ENCODE results near the gene LTO1. TPM values are rescaled to one million over a fixed set of nuclear protein-coding genes. Genes with fewer than 3 reads are reported as not detected.

The LTO1 gene
- total and polyA plus RNA-seq, 2 donors = 15.9 to 16.9 TPM

- H3K4me1 ChIP-seq (ENCODE audit: insufficient read depth) = no peaks in the 10 kb centered on the region
- no peak overlapping the region for H3K27ac ChIP-seq (ENCODE audit: low read depth)
- H3K36me3 ChIP-seq (ENCODE audit: insufficient read depth) = peaks cover 2% of the 10 kb centered on the region
- 61% methylated on average over 27 of the region's 27 CpGs for WGBS
- H3K4me3 ChIP-seq (ENCODE audit: low read depth, low read length) = no peak overlapping the region
- DNase-seq (ENCODE audit: extremely low spot score) = peak; percentile 48
These were observed 20.3 kb downstream of the LTO1 start for GRCh38 chr11:69654660-69655478.

DNA sequence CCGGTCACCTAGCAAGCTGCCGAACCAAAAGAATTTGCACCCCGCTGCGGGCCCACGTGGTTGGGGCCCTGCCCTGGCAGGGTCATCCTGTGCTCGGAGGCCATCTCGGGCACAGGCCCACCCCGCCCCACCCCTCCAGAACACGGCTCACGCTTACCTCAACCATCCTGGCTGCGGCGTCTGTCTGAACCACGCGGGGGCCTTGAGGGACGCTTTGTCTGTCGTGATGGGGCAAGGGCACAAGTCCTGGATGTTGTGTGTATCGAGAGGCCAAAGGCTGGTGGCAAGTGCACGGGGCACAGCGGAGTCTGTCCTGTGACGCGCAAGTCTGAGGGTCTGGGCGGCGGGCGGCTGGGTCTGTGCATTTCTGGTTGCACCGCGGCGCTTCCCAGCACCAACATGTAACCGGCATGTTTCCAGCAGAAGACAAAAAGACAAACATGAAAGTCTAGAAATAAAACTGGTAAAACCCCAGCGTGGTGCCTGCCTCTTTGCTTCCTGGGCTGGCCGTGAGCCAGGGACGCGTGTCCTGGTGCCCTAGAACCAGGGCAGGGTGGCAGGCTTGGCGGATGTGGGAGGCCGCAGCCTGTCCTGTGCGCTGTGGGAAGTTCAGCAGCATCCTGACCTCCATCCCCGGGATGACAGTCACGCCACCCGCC is 21.0 kb downstream of the LTO1 start:
- no peaks in the 10 kb centered on the region for H3K4me1 ChIP-seq (ENCODE audit: insufficient read depth)
- WGBS = 76% methylated on average over 38 of the region's 38 CpGs
- peaks cover 2% of the 10 kb centered on the region for H3K36me3 ChIP-seq (ENCODE audit: insufficient read depth)
- DNase-seq (ENCODE audit: extremely low spot score) = no peak
- H3K4me3 ChIP-seq (ENCODE audit: low read depth, low read length) = no peak overlapping the region
- H3K27ac ChIP-seq (ENCODE audit: low read depth) = no peak overlapping the region

- WGBS = 89% methylated on average over 23 of the region's 23 CpGs
These were observed 21.7 kb downstream of the LTO1 start for GRCh38 chr11:69653406-69653960.

DNA sequence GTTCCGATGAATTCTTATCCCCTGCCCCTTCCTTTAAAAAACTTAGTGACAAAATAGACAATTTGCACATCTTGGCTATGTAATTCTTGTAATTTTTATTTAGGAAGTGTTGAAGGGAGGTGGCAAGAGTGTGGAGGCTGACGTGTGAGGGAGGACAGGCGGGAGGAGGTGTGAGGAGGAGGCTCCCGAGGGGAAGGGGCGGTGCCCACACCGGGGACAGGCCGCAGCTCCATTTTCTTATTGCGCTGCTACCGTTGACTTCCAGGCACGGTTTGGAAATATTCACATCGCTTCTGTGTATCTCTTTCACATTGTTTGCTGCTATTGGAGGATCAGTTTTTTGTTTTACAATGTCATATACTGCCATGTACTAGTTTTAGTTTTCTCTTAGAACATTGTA is 22.2 kb downstream of the LTO1 start:
- DNase-seq (ENCODE audit: extremely low spot score) = no peak
- Histone ChIP-seq H3K27ac (ENCODE audit: low read depth) (no peak overlapping the region), H3K36me3 (ENCODE audit: insufficient read depth) (peaks cover 2% of the 10 kb centered on the region), H3K4me3 (ENCODE audit: low read depth, low read length) (no peak overlapping the region), H3K4me1 (ENCODE audit: insufficient read depth) (no peaks in the 10 kb centered on the region)
- WGBS = 75% methylated on average over 11 of the region's 11 CpGs

More at GRCh38 chr11:69653406-69653960, 21.7 kb downstream of the LTO1 start:
- Histone ChIP-seq H3K27ac (ENCODE audit: low read depth) (no peak overlapping the region), H3K4me3 (ENCODE audit: low read depth, low read length) (no peak overlapping the region), H3K4me1 (ENCODE audit: insufficient read depth) (no peaks in the 10 kb centered on the region), H3K36me3 (ENCODE audit: insufficient read depth) (peaks cover 2% of the 10 kb centered on the region)
- no peak for DNase-seq (ENCODE audit: extremely low spot score)

DNA sequence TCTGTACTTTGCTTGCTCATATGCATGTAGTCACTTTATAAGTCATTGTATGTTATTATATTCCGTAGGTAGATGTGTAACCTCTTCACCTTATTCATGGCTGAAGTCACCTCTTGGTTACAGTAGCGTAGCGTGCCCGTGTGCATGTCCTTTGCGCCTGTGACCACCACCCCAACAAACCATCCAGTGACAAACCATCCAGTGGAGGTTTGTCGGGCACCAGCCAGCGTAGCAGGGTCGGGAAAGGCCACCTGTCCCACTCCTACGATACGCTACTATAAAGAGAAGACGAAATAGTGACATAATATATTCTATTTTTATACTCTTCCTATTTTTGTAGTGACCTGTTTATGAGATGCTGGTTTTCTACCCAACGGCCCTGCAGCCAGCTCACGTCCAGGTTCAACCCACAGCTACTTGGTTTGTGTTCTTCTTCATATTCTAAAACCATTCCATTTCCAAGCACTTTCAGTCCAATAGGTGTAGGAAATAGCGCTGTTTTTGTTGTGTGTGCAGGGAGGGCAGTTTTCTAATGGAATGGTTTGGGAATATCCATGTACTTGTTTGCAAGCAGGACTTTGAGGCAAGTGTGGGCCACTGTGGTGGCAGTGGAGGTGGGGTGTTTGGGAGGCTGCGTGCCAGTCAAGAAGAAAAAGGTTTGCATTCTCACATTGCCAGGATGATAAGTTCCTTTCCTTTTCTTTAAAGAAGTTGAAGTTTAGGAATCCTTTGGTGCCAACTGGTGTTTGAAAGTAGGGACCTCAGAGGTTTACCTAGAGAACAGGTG is 23.1 kb downstream of the LTO1 start:
- Histone ChIP-seq H3K4me1 (ENCODE audit: insufficient read depth) (no peaks in the 10 kb centered on the region), H3K36me3 (ENCODE audit: insufficient read depth) (peaks cover 2% of the 10 kb centered on the region), H3K4me3 (ENCODE audit: low read depth, low read length) (no peak overlapping the region), H3K27ac (ENCODE audit: low read depth) (no peak overlapping the region)
- WGBS = 89% methylated on average over 15 of the region's 15 CpGs
- no peak for DNase-seq (ENCODE audit: extremely low spot score)

GRCh38 chr11:69650832-69651344 is 24.3 kb downstream of the LTO1 start:
- peaks cover 2% of the 10 kb centered on the region for H3K36me3 ChIP-seq (ENCODE audit: insufficient read depth)
- DNase-seq (ENCODE audit: extremely low spot score) = no peak

GRCh38 chr11:69650081-69650831 is 24.9 kb downstream of the LTO1 start:
- no peaks in the 10 kb centered on the region for H3K4me1 ChIP-seq (ENCODE audit: insufficient read depth)
- H3K27ac ChIP-seq (ENCODE audit: low read depth) = no peak overlapping the region
- peaks cover 2% of the 10 kb centered on the region for H3K36me3 ChIP-seq (ENCODE audit: insufficient read depth)
- DNase-seq (ENCODE audit: extremely low spot score) = no peak
- 83% methylated on average over 24 of the region's 24 CpGs for WGBS
- H3K4me3 ChIP-seq (ENCODE audit: low read depth, low read length) = no peak overlapping the region

More at GRCh38 chr11:69650832-69651344, 24.3 kb downstream of the LTO1 start:
- Histone ChIP-seq H3K27ac (ENCODE audit: low read depth) (no peak overlapping the region), H3K4me1 (ENCODE audit: insufficient read depth) (no peaks in the 10 kb centered on the region), H3K4me3 (ENCODE audit: low read depth, low read length) (no peak overlapping the region)
- WGBS = 86% methylated on average over 23 of the region's 23 CpGs

DNA sequence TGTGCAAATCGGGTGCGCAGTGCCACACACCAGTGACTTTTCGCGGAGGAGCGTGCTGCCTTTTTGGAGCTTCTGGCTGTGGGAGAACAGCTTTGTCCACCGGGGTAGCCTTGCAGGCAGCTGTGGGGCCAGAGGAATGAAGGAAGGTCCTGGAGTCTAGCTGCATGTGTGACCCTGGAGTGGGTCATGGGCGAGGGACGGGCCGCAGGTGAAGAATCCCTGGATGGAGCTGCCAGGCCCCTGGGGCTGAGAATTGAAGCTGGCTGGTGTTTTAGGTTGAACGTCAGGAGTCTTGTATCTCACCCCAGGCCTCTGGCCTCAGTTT is 25.6 kb downstream of the LTO1 start:
- Histone ChIP-seq H3K4me1 (ENCODE audit: insufficient read depth) (peaks cover under 1% of the 10 kb centered on the region), H3K36me3 (ENCODE audit: insufficient read depth) (peaks cover 2% of the 10 kb centered on the region), H3K4me3 (ENCODE audit: low read depth, low read length) (no peak overlapping the region), H3K27ac (ENCODE audit: low read depth) (no peak overlapping the region)
- WGBS = 95% methylated on average over 10 of the region's 10 CpGs
- no peak for DNase-seq (ENCODE audit: extremely low spot score)

GRCh38 chr11:69648679-69649575 is 26.2 kb downstream of the LTO1 start:
- WGBS = 89% methylated on average over 37 of the region's 37 CpGs
- Histone ChIP-seq H3K27ac (ENCODE audit: low read depth) (no peak overlapping the region), H3K4me1 (ENCODE audit: insufficient read depth) (peaks cover 1% of the 10 kb centered on the region), H3K4me3 (ENCODE audit: low read depth, low read length) (no peak overlapping the region), H3K36me3 (ENCODE audit: insufficient read depth) (peaks cover 2% of the 10 kb centered on the region)
- DNase-seq (ENCODE audit: extremely low spot score) = no peak

DNA sequence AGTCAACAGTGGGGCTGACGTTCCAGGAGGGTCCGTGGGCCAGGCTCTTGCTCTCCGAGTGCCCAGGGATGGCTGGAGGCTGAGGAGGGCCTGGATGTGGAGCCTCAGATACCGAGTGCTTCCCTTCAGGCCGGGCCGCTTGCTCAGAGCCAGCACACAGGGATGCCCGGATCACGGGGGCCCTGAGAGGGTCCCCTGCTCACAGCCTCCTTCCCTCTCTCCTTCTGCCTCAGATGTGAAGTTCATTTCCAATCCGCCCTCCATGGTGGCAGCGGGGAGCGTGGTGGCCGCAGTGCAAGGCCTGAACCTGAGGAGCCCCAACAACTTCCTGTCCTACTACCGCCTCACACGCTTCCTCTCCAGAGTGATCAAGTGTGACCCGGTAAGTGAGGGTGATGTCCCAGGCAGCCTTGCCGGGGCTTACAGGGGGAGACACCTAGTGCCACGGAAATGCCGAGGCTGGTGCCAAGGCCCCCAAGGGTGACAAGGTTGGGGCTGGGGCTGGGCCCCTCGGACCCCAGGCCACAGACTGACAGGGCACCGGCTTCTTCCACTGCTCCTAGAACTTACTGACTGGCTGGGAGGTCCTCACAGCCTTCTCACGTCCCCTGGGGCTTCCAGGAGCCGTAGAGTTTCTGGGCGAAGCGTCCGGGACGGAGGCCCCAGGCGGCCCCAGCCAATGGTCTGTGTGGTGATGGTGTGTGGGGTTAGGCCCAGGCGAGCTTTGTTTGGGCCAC is 27.2 kb downstream of the LTO1 start:
- H3K27ac ChIP-seq (ENCODE audit: low read depth) = no peak overlapping the region
- no peak overlapping the region for H3K4me3 ChIP-seq (ENCODE audit: low read depth, low read length)
- WGBS = 84% methylated on average over 28 of the region's 28 CpGs
- peaks cover 1% of the 10 kb centered on the region for H3K4me1 ChIP-seq (ENCODE audit: insufficient read depth)
- no peak for DNase-seq (ENCODE audit: extremely low spot score)
- no peaks in the 10 kb centered on the region for H3K36me3 ChIP-seq (ENCODE audit: insufficient read depth)

GRCh38 chr11:69647390-69647748 is 27.8 kb downstream of the LTO1 start:
- H3K36me3 ChIP-seq (ENCODE audit: insufficient read depth) = no peaks in the 10 kb centered on the region
- WGBS = 88% methylated on average over 11 of the region's 11 CpGs

More at GRCh38 chr11:69647390-69647748, 27.8 kb downstream of the LTO1 start:
- no peak overlapping the region for H3K4me3 ChIP-seq (ENCODE audit: low read depth, low read length)
- no peak for DNase-seq (ENCODE audit: extremely low spot score)
- H3K4me1 ChIP-seq (ENCODE audit: insufficient read depth) = peaks cover 1% of the 10 kb centered on the region
- H3K27ac ChIP-seq (ENCODE audit: low read depth) = no peak overlapping the region

Measured in urinary bladder (tissue), 4 donors.